GM12864 (cell line): ENCODE data around the gene FBRSL1.

Source experiments
- DNase-seq: peaks from one replicate; pipeline ENCODE4 v3.0.0-alpha.2; 2011; ENCODE audit warnings: low read depth
- H3K4me3 ChIP-seq: 2 replicates; pipeline ENCODE4 v1.5.1; 2011; ENCODE audit warnings: mild to moderate bottlenecking, low read depth, low read length, control low read depth
- CTCF ChIP-seq: IDR thresholded peaks from 2 replicates; pipeline ENCODE4 v1.5.1; 2011; ENCODE audit warnings: low read depth, mild to moderate bottlenecking, moderate library complexity, low read length, control low read depth, inconsistent platforms; ENCODE audit errors: missing control alignments

FBRSL1 gene

DNA sequence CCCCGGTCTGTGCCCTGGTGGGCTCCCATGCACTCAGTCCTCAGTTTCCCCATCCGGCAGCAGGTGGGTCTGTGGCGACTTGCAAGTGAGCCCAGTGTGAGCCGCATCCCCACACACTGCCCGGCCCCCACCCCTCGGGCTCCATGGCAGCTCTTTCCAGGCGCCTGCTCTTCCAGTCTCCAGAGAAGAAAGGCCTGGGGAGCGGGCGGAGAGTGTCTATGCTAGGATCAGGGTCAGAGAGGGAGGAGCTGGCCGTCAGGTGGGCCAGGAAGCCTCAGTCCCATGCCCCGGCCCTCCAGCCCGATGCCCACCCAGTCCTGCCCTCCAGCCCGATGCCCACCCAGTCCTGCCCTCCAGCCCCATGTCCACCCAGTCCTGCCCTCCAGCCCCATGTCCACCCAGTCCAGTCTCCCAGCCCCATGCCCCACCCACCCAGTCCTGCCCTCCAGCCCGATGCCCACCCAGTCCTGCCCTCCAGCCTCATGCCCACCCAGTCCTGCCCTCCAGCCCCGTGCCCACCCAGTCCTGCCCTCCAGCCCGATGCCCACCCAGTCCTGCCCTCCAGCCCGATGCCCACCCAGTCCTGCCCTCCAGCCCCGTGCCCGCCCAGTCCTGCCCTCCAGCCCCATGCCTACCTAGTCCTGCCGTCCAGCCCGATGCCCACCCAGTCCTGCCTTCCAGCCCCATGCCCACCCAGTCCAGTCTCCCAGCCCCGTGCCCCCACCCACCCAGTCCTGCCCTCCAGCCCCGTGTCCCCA lies 49.2 kb downstream of the FBRSL1 start:
- no peak for TF ChIP-seq CTCF
- no peak for DNase-seq
- H3K4me3 ChIP-seq: no peak overlapping the region

- no peak overlapping the region for H3K4me3 ChIP-seq
- DNase-seq: no peak
- no peak for TF ChIP-seq CTCF
These were observed 50.5 kb downstream of the FBRSL1 start for GRCh38 chr12:132540436-132540835.

DNA sequence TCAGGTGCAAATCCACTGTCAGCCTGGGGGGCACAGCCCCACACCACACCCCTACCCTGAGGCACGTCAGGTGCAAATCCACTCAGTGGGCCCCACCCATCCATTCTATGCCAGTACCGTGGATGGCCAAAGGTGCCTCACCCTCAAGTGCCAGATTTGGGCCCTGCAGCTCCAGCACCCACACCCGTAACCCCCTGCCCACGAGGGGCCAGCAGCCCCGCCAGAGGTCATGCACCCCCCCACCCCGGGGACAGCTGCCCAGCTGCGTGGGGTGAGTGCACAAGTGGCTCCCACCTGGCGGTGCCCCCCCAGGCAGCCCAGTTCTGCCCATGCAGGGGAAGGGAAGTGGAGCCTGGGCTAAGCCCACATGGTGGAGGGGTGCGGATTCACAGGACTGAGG lies 51.2 kb downstream of the FBRSL1 start:
- TF ChIP-seq CTCF: no peak
- no peak overlapping the region for H3K4me3 ChIP-seq
- DNase-seq: no peak

DNA sequence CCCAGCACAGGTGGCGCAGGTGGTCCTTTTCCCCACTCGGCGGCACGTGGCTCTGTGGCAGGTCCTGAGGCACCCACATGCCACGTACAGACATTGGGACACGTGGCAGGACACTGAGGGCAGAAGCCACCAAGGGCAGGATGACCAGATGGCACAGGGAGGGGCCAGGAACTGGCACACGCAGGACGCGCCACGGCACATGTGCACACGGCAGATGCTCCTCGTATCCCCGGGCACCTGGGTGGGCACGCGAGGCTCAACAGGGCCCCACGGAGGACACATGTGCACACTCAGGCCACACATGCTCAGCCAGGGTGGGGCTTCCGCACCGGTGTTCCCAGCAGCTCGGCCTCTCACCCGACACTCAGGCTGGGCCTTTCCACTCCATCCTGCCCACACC lies 52.0 kb downstream of the FBRSL1 start:
- TF ChIP-seq CTCF: no peak
- no peak for DNase-seq
- H3K4me3 ChIP-seq: no peak overlapping the region

GRCh38 chr12:132542661-132543060 lies 52.7 kb downstream of the FBRSL1 start:
- no peak for DNase-seq
- no peak for TF ChIP-seq CTCF

DNA sequence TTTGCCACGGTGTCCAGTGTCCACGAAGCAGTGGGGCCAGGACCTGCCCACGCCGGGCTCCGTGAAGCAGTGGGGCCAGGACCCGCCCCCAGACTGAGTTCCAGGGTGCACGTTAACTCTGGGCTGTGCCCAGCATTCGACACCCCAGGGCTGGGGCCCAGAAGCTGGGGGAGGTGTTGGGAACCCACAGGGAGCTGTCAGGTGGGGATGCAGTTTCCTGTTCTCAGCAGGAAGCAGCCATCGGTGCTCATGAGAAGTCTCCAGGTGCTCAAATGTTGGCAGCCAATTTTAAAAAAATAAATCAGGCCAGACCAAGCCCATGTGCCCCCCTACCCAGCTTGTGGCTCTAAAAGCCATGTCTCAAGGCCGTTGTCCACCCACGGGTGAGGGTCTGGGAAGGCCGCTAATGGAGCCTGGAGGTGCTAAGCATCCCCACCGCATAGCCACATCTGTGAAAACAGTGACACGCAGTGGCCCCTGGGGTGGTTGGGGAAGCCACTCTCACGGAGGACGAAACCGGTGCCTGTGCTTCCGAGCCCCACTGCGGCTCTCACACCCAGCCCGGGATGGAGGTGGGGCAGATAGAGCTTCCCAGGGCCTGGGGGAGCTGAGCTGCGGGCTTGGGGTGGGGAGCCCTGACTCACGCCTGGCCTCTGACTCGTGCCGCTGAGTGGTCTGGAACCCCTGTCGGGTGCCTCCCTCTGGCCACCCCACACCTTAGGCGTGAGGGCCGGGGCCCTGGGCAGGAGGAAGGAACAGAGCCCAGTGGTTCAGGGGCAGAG lies 53.5 kb downstream of the FBRSL1 start:
- TF ChIP-seq CTCF: no peak

More at GRCh38 chr12:132542661-132543060, 52.7 kb downstream of the FBRSL1 start:
- no peak overlapping the region for H3K4me3 ChIP-seq

More for the DNA sequence above, 53.5 kb downstream of the FBRSL1 start:
- no peak for DNase-seq
- no peak overlapping the region for H3K4me3 ChIP-seq
